GM19395 (cell line): ENCODE measurements around the gene KYAT1.
A peak's percentile ranks its signal among the peaks of the same experiment; 100 is the strongest.
"Not testable (repeated sequence)": the region's sequence is repeated elsewhere in the genome, so short reads cannot be mapped to it uniquely, and the experiment has no call there.

Experiments
- ATAC-seq: cut with Tn5 transposase; IDR thresholded peaks from one replicate; pipeline ENCODE4 v1.9.1; 2021; ENCODE audit warnings: mild to moderate bottlenecking, moderate library complexity; ENCODE audit not compliant: unreplicated experiment

KYAT1 gene

GRCh38 chr9:128843171-128843570 lies 38.6 kb downstream of the KYAT1 start:
- ATAC-seq: not testable (repeated sequence)

- no peak for ATAC-seq
Observed at GRCh38 chr9:128841694-128842492, 39.9 kb downstream of the KYAT1 start.

GRCh38 chr9:128840524-128840923 lies 41.2 kb downstream of the KYAT1 start:
- no peak for ATAC-seq

GRCh38 chr9:128838338-128838737 lies 43.4 kb downstream of the KYAT1 start:
- ATAC-seq: no peak

GRCh38 chr9:128836509-128837145 lies 45.1 kb downstream of the KYAT1 start:
- ATAC-seq: no peak

GRCh38 chr9:128835246-128836210 lies 46.2 kb downstream of the KYAT1 start:
- no peak for ATAC-seq

GRCh38 chr9:128833696-128834095 lies 48.1 kb downstream of the KYAT1 start:
- no peak for ATAC-seq

- ATAC-seq: peak; percentile 98
Observed at GRCh38 chr9:128829477-128830251, 52.1 kb downstream of the KYAT1 start, which contains the start of gene SPOUT1. Gene SPOUT1, minus strand, starts transcription at chr9:128829794. Its CDS starts 14 bp downstream, at chr9:128829780.

GRCh38 chr9:128828719-128829452 lies 52.9 kb downstream of the KYAT1 start:
- peak; percentile 5 for ATAC-seq

GRCh38 chr9:128828267-128828666 lies 53.5 kb downstream of the KYAT1 start:
- ATAC-seq: no peak

- ATAC-seq: no peak
Observed at GRCh38 chr9:128825923-128826700, 55.6 kb downstream of the KYAT1 start.

GRCh38 chr9:128824911-128825310 lies 56.8 kb downstream of the KYAT1 start:
- ATAC-seq: no peak

GRCh38 chr9:128823903-128824406 lies 57.8 kb downstream of the KYAT1 start:
- ATAC-seq: no peak

GRCh38 chr9:128823362-128823902 lies 58.3 kb downstream of the KYAT1 start:
- no peak for ATAC-seq

GRCh38 chr9:128822407-128823042 lies 59.2 kb downstream of the KYAT1 start:
- ATAC-seq: no peak

- ATAC-seq: no peak
Observed at GRCh38 chr9:128821584-128822406, 60.0 kb downstream of the KYAT1 start.
